22Rv1 (cell line): Measurements from ENCODE around the gene TMEM183A.
"Not testable (repeated sequence)": the region's sequence is repeated elsewhere in the genome, so short reads cannot be mapped to it uniquely, and the experiment has no call there.

Experiments
- H3K27ac ChIP-seq: fragments of 450-650 bp; 2 replicates; pipeline ENCODE4 v1.5.1; 2017
- CTCF ChIP-seq: fragments of 450-650 bp; IDR thresholded peaks from 2 replicates; pipeline ENCODE4 v1.5.1; 2017; ENCODE audit warnings: mild to moderate bottlenecking
- ZFX ChIP-seq: fragments of 450-650 bp; IDR thresholded peaks from 2 replicates; pipeline ENCODE4 v1.6.1; 2017; ENCODE audit warnings: antibody characterized with exemption, borderline replicate concordance

The TMEM183A gene

GRCh38 chr1:203009185-203009584 is 2.0 kb downstream of the TMEM183A start:
- TF ChIP-seq ZFX (no peak), CTCF (no peak)
- H3K27ac ChIP-seq: no peak overlapping the region

- H3K27ac ChIP-seq: no peak overlapping the region
- TF ChIP-seq CTCF: no peak
- TF ChIP-seq ZFX: no peak
Measured at GRCh38 chr1:203011582-203011981, 4.4 kb downstream of the TMEM183A start.

- no peak for TF ChIP-seq ZFX
- no peak for TF ChIP-seq CTCF
- H3K27ac ChIP-seq: no peak overlapping the region
Measured at GRCh38 chr1:203017061-203017460, 9.9 kb downstream of the TMEM183A start.

- H3K27ac ChIP-seq: no peak overlapping the region
Measured at GRCh38 chr1:203017692-203018091, 10.5 kb downstream of the TMEM183A start.

GRCh38 chr1:203022855-203023254 is 15.7 kb downstream of the TMEM183A start:
- H3K27ac ChIP-seq: not testable (repeated sequence)
- peak; percentile 58 for TF ChIP-seq CTCF

More at GRCh38 chr1:203017692-203018091, 10.5 kb downstream of the TMEM183A start:
- TF ChIP-seq ZFX (no peak), CTCF (no peak)

- no peak for TF ChIP-seq CTCF
- no peak for TF ChIP-seq ZFX
- H3K27ac ChIP-seq: peak overlapping the region; percentile 47
Measured at GRCh38 chr1:203025686-203026030, 18.5 kb downstream of the TMEM183A start.

GRCh38 chr1:203026031-203026665 is 19.0 kb downstream of the TMEM183A start, which contains the start of gene PPFIA4:
PPFIA4 (plus strand) TSS chr1:203026491; CDS start chr1:203039009, 12,518 bp downstream.
- peak; percentile 21; the same call in 1 of the 2 replicates for TF ChIP-seq CTCF
- no peak for TF ChIP-seq ZFX
- peak within 1 kb of the TSS; percentile 47 for H3K27ac ChIP-seq
